SU-DHL-6 (cell line): ENCODE measurements around the gene LCN9.

ENCODE experiments used
- EZH2phosphoT487 ChIP-seq: fragments of 200-600 bp; sonication (generic), shearing (Covaris generic); conservative IDR thresholded peaks from 2 replicates; pipeline ENCODE4 v1.6.1; 2018; ENCODE audit warnings: mild to moderate bottlenecking, antibody characterized with exemption, low read length, moderate library complexity, mixed read lengths
- TF ChIP-seq, protein P1 (sequence below): fragments of 200-600 bp; sonication (generic); IDR thresholded peaks from one replicate; pipeline ENCODE4 v1.5.1; 2017; ENCODE audit warnings: antibody characterized with exemption, mild to moderate bottlenecking, low read length, moderate library complexity; ENCODE audit not compliant: insufficient read depth, poor library complexity, severe bottlenecking

DNA sequence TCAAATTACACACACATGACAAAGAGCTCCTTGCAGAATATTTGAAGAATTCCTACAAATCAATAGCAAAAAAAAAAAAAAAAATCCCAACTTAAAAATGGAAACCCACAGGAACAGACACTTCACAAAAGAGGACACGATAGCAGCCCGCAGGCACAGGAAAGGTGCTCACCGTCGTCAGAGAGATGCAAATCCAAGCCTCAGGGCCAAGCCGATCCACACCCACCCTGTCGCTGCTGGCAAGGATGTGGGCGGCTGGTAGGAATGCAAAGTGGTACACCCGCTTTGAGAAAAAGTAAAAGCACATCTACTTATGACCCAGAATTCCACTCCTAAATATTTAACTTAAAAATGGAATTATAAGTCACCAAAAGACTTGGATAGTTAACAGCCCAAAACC is 10.8 kb downstream of the LCN9 start:
- TF ChIP-seq, protein P1, sequence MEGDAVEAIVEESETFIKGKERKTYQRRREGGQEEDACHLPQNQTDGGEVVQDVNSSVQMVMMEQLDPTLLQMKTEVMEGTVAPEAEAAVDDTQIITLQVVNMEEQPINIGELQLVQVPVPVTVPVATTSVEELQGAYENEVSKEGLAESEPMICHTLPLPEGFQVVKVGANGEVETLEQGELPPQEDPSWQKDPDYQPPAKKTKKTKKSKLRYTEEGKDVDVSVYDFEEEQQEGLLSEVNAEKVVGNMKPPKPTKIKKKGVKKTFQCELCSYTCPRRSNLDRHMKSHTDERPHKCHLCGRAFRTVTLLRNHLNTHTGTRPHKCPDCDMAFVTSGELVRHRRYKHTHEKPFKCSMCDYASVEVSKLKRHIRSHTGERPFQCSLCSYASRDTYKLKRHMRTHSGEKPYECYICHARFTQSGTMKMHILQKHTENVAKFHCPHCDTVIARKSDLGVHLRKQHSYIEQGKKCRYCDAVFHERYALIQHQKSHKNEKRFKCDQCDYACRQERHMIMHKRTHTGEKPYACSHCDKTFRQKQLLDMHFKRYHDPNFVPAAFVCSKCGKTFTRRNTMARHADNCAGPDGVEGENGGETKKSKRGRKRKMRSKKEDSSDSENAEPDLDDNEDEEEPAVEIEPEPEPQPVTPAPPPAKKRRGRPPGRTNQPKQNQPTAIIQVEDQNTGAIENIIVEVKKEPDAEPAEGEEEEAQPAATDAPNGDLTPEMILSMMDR = no peak
- TF ChIP-seq EZH2phosphoT487 = no peak
